Hippocampal formation (tissue), 2 donors: ENCODE measurements around the gene BSN.
"Not testable (repeated sequence)": the region's sequence is repeated elsewhere in the genome, so short reads cannot be mapped to it uniquely, and the experiment has no call there.

Experiments
- DNase-seq, 2 donors: peaks; one replicate each; lab custom pipeline; 2025; lab: John Stamatoyannopoulos, UW

Gene BSN

DNA sequence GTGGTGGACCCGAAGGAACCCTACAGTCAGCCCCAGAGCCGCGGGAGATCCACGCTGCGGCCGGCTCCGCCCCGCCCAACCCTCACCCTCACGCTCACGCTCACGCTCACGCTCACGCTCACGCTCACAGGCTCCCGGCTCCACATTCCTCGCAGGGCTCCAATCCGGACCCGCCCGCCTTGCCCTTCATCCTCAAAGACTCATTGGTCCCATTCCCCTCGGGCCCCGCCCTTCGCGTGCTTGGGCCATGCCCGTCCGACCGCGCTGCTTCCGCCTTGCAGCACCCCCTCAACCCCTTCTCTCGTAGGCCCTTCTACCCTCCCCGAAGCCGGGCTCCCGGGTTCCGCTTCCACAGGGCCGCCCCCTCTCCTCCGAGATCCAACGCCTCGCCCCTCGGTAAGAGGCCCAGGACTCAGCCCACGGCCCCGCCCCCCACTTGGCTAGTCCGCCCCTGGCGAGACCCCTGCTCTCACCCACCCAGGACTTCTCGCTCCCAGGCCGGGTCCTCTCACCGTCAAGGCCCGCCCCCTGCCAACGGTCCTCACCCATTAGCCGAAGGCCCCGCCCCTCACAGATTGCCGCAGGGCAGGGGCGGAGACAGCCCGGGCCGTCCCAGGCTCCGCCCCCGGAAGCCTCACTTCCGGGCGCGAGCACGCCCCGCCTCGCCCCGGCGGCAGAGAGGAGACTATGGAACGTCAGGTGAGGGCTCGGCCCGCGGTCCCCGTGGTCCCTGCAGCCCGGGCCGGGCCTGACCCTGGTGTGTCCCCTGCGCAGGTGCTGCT, 119.6 kb downstream of the BSN start, which contains the start of gene APEH:
Gene APEH, plus strand, starts transcription at position 637 of the 782 bp plus-strand sequence. Its CDS starts 51 bp downstream, at position 688.
- no peak for DNase-seq

DNA sequence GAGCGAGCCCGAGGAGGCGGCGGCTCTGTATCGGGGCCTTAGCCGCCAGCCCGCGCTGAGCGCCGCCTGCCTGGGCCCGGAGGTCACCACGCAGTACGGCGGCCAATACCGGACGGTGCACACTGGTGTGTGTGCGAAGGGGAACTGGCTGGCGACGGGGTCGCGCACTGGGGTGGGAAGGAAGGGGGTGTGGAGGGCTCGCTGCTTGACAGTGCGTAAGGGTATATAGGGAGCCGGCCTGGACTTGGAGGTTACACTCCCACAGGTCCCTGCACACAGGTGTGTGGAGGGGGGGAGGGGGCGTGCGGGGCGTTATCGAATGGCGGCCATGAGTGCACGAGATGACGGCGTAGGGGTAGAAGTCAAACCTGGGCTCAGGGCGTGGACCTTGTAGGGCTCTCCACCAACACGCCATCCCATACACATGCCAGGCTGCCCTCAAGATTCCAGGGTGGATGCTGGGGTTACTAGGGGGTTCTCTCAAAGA, 120.3 kb downstream of the BSN start:
- DNase-seq, result no peak

DNA sequence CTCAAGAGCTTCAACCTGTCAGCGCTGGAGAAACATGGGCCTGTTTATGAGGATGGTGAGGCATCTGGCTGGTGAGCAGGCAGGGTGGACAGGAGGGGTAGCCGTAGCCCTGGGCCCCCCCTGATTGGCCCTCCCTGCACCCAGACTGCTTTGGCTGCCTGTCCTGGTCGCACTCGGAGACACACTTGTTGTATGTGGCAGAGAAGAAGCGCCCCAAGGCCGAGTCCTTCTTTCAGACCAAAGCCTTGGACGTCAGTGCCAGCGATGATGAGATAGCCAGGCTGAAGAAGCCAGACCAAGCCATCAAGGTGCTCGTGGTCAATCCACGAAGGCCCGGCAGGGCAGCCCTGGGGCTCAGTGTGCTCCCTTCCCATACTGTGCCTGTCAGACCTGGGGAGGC, 121.6 kb downstream of the BSN start:
- no peak for DNase-seq

DNA sequence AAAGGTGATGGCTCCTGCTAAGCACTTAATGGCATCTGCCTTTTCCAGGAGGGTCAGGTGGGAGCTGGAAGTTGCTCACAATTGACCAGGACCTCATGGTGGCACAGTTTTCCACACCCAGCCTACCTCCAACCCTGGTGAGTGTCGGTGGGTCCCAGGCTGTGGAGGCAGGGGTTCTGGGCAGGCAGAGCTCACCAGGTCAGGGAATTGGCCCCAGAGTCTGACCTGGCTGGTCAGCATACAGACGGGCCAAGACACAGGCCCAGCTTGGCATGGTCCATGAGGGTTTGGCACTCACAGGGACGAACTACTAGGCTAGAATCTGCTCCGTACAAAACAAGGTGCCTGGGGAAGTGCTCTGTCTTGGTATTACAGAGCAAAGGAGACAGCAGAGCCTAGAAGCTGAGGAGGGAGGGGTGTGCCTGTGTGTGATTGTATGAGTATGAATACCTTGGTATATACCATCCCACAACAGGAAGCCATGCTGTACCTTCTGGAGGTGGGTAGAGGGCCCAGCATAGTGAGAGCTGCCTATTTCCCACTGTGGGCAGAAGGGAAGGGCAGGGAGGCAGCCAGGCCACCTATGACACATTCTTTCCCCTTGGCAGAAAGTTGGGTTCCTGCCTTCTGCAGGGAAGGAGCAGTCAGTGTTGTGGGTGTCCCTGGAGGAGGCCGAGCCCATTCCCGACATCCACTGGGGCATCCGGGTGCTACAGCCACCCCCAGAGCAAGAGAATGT, 126.4 kb downstream of the BSN start:
- DNase-seq, result no peak

DNA sequence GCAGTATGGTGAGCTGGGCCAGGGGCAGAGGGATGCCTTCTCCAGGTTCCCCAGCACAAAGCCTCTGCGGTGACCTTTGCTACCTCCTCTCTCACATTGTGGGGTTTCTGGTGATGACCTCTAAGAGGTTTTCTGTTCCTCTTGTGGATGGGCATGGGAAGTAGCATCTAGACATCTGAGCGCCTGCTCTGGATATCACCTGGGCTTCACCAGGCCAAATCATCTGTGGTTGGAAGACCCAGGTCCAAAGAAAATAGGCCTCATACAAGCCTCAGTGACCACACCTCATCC, 126.9 kb downstream of the BSN start:
- DNase-seq, result no peak

DNA sequence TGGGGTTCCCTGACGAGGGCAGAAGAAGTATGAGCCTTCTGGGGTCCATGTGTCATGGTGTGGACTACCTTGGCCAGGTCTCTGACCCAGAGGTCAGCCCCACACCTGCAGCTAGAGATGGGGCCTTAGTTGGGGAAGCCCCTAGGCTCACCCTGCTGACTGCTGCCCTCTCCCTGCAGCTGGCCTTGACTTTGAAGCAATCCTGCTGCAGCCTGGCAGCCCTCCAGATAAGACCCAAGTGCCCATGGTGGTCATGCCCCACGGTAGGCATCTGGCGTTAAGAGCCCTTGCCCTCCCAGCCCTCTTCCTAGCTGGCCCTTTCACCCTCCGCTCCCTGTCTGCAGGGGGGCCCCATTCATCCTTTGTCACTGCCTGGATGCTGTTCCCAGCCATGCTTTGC, 127.3 kb downstream of the BSN start:
- no peak for DNase-seq

DNA sequence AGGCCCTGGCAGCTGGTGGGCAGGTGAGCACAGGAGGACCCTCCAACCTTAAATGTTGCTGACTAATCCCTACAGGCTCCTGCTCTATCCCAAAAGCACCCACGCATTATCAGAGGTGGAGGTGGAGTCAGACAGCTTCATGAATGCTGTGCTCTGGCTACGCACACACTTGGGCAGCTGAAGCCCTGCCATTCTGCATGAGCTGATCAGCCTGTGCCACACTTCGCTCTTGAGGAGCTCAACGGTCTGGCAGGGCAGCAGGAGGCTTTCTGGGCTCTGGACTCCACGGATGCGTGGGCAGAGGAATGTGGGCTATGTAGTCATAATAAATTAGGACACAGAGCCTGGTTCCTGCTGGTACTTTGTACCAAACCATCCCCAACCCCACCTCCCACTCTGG, 128.9 kb downstream of the BSN start:
- no peak for DNase-seq

DNA sequence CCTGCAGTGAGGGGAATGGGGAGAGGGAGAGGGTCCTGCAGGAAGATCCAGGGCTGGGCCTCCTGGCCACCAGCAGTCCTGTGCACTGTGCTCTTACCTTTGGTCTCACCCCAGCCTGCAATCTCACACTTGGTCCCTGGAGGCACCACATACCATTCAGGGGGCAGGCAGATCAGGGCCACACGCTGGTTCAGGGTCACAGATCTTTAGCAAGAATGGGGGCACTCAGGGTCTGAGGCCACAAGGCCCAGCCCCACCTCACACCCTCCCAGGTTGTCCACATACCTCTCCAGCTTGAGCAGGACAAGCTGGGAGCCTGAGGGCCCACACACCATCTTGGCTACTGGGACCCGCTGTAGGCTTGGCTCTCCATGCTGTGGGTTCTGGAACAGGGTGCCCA, 130.2 kb downstream of the BSN start:
- DNase-seq, result not testable (repeated sequence)

DNA sequence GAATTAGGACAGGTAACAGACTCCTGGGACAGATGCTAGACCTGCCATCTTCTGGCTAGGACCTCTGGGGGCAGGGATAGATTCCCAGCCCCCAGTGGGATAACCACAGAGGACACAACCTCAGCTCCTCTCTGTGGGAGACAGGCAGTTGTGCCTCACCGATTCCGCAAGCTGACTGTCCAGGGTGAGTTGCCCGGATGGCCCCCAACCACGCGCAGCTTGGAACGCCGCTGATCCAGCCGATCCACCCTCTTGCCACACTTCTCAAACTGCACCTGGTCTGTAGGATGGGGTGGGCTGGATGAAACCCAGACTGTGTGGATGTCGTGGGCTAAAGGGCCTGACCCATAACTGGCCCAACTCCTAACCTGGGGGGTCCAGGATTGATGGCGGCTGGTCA, 130.8 kb downstream of the BSN start:
- not testable (repeated sequence) for DNase-seq

DNA sequence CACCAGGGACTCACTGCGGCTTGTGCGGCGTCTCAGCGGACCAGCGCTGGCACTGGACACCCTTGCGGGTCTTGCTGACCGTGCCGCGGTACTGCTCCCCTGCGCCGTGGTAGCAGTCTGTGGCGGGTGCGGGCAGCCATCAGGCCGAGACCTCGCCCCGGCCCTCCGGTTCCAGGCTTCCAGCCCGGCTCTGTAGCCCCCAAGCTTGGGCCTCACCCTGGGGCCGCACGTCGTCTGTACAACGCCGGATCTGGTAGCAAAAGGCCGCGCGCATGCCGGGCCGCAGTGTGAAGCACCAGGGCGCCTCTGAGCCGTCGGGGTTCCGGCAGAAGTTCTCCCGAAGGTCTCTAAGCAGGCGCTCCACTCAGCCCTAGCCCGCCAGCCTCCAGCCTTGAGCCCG, 131.6 kb downstream of the BSN start:
- DNase-seq, result not testable (repeated sequence)

DNA sequence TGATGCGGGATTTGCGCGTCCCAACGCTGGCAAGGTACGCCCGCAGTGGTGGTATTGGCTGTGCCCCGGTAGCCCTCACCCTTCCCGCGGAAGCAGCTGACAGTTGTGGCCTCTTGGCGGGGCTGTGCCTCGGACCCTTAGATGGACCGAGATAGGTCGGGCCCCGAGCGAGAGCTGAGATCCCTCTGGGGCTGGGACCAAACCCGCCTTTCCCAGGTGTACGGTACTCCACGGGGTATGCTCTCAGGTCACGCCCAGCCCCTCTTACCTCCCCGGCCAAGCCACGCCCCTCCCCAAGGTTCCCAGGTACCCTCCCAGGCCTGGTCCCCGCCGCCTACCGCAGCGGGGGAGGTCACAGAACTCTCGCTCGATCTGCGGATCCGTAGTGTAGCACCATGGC, 132.1 kb downstream of the BSN start:
- not testable (repeated sequence) for DNase-seq

DNA sequence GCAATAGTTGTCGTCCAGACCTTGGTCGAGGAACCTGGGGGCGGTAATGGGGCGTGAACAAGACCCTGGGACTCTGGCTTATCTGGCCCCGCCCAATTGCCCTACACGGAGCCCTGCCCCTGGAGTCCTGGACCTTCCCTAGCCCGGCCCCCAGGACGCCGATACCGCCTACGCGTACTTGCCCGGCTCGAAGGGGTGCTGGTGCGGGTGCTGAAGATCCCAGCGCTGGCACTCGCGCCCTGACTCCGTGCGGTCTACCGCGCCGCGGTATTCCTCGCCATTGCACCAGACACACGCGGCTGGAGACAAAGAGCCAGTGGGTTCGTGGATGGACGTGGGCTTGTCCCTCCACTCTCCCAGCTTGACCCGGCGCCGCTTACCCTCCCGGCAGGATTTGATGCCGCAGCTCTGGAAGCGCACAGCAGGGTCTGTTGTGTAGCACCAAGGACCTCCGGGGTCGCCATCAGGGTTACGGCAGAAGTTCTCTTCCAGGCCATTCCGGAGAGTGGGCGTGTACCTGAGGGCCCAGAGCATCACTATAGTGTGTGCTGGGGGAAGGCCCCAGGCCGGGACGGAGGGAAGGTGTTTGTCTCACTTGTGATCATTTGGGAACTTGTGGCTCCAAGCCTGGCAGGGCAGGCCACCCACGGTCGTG, 132.6 kb downstream of the BSN start:
- DNase-seq, result not testable (repeated sequence)

DNA sequence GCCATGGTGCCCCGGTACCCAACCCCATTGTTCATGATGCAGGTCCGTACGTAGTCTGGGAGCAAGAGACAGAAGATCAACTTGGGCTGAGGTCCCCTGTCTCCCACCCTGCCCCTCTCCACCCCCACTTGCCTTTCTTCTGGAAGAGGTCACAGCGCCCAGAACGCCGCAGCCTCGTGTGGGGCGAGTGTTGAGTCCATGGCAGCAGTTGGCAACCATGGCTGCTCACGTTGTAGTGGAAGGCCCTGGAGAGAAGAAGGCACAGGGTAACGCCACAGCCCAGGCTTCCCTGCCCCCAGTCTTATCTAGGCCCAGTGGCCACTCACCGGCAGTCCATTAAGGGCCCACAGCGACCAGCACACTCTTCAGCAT, 133.1 kb downstream of the BSN start:
- not testable (repeated sequence) for DNase-seq

DNA sequence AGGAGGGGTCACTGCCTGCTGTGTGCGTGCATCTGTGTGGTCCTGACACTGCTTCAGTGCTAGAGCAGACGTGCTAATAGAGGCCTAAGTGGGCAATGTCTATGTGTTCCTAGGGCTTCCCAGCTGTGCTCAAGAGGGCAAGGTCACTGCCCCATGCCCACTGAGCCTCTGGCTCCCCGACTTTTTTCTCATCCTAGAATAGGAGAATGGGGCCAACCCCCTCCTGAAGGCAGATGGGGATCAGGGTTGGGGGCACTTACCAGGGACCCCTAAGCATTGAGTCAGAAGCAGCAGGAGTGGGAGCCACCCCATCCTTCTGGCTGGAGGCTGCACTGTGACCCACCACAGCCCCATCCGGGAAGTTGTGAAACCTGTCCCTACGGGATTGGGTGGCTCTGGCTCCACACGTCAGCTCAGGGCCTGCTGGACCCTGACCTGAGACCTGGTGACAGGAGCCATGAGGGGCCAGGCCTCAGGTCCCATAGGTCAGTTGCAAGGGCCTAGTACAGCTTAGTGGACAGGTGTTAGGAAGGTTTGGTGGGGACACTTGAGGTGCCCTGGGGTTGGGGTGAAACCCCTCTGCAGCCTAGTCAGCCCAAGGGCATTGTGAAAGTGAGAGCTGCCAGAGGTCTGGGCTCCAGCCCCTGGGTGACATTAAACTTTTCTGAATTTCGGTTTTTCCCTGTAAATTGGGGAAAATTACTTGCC, 134.2 kb downstream of the BSN start:
- not testable (repeated sequence) for DNase-seq

DNA sequence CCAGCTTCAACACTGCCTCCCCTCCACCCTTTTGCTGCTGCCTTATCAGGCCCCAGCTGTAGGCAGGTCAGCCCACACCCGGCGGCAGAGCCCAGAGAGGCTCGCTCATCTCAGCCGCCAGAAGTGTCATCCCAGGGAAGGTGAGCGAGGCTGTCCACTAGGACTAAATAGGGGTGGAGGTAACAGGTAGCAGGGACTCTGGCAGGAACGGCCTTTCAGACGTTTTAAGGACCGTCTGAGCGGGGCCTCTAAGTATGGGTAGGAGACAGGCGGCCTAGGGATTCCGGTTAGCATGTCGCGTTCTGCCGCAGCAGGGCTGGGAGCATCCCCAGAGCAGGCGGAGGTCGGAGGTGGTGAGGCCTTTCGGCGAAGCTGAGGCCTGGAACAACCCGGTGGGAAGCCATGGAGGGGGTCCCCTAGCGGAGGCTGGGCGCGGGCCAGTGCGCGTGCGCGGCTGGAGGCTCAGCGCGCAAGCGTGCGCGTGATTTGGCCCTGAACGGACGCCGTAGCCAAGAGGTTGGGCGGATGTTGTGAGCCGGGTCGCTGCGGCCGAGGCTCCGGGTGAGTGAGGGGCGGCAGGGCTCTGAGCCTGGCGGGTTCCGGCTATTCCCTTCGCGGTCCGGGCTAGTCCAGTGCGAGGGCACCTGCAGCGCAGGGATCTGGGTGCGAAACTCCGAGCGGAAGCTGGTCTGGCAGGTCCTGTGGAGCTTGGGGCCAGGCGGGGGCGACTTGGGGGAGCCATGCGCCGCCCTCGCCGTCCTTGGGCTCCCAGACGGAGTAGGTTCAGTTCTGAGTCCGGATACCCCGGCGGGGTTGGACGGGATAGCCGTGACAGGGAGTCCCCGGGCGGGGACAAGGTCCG, 135.0 kb downstream of the BSN start, which contains the start of the genes MST1 and RNF123:
Gene MST1, minus strand, starts transcription at position 429 of the 862 bp plus-strand sequence. CDS start 783 bp downstream, outside the sequence.
Gene RNF123, plus strand, starts transcription at position 512 of the 862 bp plus-strand sequence. CDS start 1,609 bp downstream, outside the sequence.
- no peak for DNase-seq

DNA sequence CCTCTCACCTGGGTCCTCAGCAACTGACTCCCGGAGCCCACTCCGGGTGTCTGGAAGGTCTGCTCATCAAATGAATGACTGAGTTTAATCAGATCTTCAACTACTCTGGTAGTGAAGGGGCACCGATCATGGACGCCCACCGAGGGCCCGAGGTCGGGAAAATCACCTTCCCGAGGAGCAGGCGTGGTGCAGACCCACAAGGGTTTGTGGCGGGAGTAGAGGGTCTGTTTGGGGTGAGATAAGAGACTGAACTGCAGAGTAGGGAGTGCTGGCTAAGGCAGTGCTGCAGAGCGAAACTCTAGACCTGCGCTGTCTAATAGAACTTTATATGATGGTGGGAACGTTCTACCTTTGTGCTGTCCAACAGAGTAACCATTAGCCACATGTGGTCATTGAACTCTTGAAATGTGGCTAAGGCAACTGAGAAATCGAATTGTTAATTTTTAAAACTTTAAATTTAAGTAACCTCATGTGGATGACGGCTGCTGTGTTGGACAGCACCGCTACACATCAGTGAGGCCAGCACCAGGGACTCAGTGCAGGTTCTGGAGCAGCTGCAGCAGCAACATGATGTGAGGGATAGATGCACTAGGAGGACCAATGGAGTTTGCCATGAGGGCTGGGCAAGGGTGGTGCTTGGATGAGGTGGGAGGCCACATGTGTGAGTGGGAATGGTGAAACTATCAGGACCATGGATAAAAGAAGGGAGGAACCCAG, 135.8 kb downstream of the BSN start:
- not testable (repeated sequence) for DNase-seq

DNA sequence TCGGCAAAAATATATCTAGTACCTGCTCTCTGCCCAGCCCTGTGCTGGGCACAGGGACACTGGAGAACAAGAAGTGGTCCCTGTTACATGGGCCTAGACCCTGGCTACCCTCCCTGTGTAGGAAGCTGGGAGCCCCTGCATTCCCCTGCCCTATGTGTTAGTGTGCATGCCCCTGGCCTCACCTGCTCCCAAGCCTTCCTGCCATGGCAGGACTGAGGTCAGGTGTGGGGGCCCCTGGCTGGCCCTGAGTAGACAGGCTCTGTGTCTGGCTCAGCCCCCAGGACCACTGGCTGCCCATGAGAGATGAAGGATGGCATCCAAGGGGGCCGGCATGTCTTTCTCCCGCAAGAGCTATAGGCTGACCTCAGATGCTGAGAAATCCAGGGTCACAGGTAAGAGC, 136.6 kb downstream of the BSN start:
- DNase-seq, result not testable (repeated sequence)

DNA sequence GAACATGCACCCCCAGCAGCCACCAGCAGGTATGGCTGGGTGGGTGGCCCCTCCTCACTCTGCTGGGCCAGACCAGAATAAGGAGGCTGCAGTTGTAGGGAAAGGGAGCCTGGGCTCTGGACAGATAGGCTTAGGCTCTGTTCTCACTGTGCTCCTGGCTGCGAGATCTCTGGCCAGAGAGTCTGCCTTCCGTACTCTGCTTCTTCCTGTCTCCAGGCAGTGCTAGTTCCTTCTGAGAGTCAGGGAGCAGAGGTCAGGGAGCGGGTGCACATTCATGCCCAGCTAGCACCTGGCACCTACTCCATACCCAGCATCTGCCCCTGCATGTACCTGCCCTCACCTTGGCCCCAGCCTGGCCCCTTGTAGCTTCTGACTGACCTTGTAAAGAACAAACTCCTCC, 137.2 kb downstream of the BSN start:
- not testable (repeated sequence) for DNase-seq

DNA sequence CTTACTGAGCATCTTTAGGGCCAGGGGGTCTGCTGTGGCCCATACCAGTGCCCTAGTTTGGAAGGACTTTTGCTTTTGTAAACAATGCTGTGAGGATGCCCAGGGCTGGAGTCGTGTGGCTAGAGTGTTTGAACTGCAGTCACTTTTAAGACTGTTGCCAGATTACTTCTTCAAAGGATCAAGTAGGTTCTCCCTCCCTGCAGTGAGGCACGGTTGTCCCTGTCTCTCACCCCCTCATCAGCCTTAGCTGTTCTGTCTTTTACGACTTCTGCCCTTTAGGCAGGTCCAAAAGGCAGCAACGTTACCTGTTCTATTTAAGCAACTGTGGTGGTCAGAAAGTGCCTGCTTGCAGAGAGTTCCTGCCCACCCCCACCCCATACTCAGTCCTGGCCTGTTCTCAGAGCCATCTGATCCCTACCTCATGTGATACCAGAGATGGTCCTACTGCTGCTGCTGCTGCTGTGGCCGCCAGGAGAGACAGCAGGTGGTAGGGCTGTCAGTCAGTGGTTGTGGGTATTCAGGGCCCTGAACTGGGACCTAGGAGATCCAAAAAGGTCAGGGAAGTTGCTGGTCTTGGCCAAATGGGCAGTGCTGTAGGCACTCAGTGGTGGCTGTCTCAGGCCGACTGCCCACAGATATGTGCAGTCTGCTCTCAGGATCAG, 140.3 kb downstream of the BSN start:
- not testable (repeated sequence) for DNase-seq
